ENCODE measurements around the gene ARID1A.

DNA sequence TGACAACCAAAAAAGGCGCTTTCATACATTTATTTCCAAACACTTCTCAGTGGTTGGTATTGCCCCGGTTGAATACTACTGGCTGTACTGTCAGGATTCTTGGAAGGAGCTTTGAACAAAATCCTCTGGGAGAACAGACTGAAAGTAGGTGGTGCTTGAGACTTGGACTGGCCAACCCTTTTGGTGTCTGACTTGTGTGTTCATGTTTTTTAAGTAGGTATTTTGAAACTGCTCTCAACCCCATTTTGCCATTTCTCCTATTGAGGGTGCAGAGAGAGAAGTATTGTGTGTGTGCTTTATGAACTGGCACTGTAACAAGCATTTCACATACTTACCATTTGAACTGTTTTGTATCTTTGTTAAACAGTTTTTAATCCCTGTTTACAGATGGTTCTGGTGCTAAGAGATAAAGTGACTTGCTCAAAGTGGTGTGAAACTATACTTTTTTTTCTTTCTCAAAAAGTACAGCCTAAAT, 21.2 kb downstream of the ARID1A start:
- TF ChIP-seq, protein P1, sequence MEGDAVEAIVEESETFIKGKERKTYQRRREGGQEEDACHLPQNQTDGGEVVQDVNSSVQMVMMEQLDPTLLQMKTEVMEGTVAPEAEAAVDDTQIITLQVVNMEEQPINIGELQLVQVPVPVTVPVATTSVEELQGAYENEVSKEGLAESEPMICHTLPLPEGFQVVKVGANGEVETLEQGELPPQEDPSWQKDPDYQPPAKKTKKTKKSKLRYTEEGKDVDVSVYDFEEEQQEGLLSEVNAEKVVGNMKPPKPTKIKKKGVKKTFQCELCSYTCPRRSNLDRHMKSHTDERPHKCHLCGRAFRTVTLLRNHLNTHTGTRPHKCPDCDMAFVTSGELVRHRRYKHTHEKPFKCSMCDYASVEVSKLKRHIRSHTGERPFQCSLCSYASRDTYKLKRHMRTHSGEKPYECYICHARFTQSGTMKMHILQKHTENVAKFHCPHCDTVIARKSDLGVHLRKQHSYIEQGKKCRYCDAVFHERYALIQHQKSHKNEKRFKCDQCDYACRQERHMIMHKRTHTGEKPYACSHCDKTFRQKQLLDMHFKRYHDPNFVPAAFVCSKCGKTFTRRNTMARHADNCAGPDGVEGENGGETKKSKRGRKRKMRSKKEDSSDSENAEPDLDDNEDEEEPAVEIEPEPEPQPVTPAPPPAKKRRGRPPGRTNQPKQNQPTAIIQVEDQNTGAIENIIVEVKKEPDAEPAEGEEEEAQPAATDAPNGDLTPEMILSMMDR (optimal IDR thresholded peaks at IDR 0.05 in 1 of 3, IDR thresholded peaks at IDR 0.05 in 1 of 3, conservative IDR thresholded peaks at IDR 0.05 in 1 of 3; ENCODE audit: extremely low read depth in 1 of 3, insufficient read depth in 2 of 3, low read length in 3 of 3): no peak
- TF ChIP-seq EZH2 (IDR thresholded peaks at IDR 0.05; ENCODE audit: low read length): no peak

All from keratinocyte (primary cell).